ENCODE results near the gene SBK2.
"Not testable (repeated sequence)": the region's sequence is repeated elsewhere in the genome, so short reads cannot be mapped to it uniquely, and the experiment has no call there.

The SBK2 gene

GRCh38 chr19:55536951-55537740, at the start of gene SBK2:
Gene SBK2, minus strand, starts transcription at chr19:55537133. Its CDS starts 839 bp downstream, at chr19:55536294.
- no peak within 1 kb of the TSS for H3K9ac ChIP-seq
- peak within 1 kb of the TSS; percentile 18; the same call in 1 of the 2 replicates for H3K27ac ChIP-seq

GRCh38 chr19:55585658-55586339, 48.9 kb upstream of the SBK2 start:
- H4K20me1 ChIP-seq = no peaks in the 10 kb centered on the region
- H3K27me3 ChIP-seq = no peaks in the 10 kb centered on the region
- peak overlapping the region; percentile 80 for H3K9ac ChIP-seq
- no peaks in the 10 kb centered on the region for H3K9me3 ChIP-seq
- H3K4me3 ChIP-seq = peak overlapping the region; percentile 62
- peak overlapping the region; percentile 97 for H3K27ac ChIP-seq
- peak overlapping the region; percentile 93 for H3K4me2 ChIP-seq
- TF ChIP-seq Cebpa-rat (IDR thresholded peaks at IDR 0.05) = no peak
- H3K36me3 ChIP-seq = no peaks in the 10 kb centered on the region
- peaks cover 50% of the 10 kb centered on the region for H3K4me1 ChIP-seq

More at GRCh38 chr19:55536951-55537740, at the start of gene SBK2:
- Histone ChIP-seq H3K4me3 (no peak within 1 kb of the TSS), H4K20me1 (no peaks in the 10 kb centered on the region), H3K36me3 (no peaks in the 10 kb centered on the region), H3K4me1 (0 out of 2 replicates have a peak, but pooled peaks cover 7% of the 10 kb centered on the region), H3K27me3 (no peaks in the 10 kb centered on the region), H3K9me3 (no peaks in the 10 kb centered on the region), H3K4me2 (no peak within 1 kb of the TSS)
- no peak for TF ChIP-seq Cebpa-rat (IDR thresholded peaks at IDR 0.05)

GRCh38 chr19:55584871-55585270, 47.9 kb upstream of the SBK2 start:
- H3K4me1 ChIP-seq = peaks cover 50% of the 10 kb centered on the region
- H3K36me3 ChIP-seq = no peaks in the 10 kb centered on the region
- no peaks in the 10 kb centered on the region for H3K27me3 ChIP-seq
- peaks cover 2% of the 10 kb centered on the region; the same call in 1 of the 2 replicates for H4K20me1 ChIP-seq
- H3K9me3 ChIP-seq = no peaks in the 10 kb centered on the region
- no peak overlapping the region for H3K4me3 ChIP-seq
- no peak for TF ChIP-seq Cebpa-rat (IDR thresholded peaks at IDR 0.05)
- peak overlapping the region; percentile 97; the same call in 1 of the 2 replicates for H3K27ac ChIP-seq
- peak overlapping the region; percentile 80; the same call in 1 of the 2 replicates for H3K9ac ChIP-seq
- H3K4me2 ChIP-seq = peak overlapping the region; percentile 93

- peaks cover 59% of the 10 kb centered on the region for H3K4me1 ChIP-seq
Measured at GRCh38 chr19:55583897-55584296, 47.0 kb upstream of the SBK2 start.

GRCh38 chr19:55582284-55582683, 45.4 kb upstream of the SBK2 start:
- not testable (repeated sequence) for H3K9ac ChIP-seq, H3K4me2 ChIP-seq, H3K4me3 ChIP-seq, H3K27me3 ChIP-seq, H3K9me3 ChIP-seq, H3K27ac ChIP-seq
- Histone ChIP-seq H4K20me1 (peaks cover 15% of the 10 kb centered on the region), H3K4me1 (peaks cover 50% of the 10 kb centered on the region), H3K36me3 (peaks cover 22% of the 10 kb centered on the region)

More at GRCh38 chr19:55583897-55584296, 47.0 kb upstream of the SBK2 start:
- not testable (repeated sequence) for H3K9me3 ChIP-seq, H3K9ac ChIP-seq, H3K36me3 ChIP-seq, H3K27ac ChIP-seq, H3K4me3 ChIP-seq, H3K4me2 ChIP-seq, H3K27me3 ChIP-seq
- peaks cover 11% of the 10 kb centered on the region for H4K20me1 ChIP-seq

- H3K27me3 ChIP-seq = no peaks in the 10 kb centered on the region
- H3K4me1 ChIP-seq = peaks cover 46% of the 10 kb centered on the region
- no peaks in the 10 kb centered on the region for H3K9me3 ChIP-seq
- peak overlapping the region; percentile 80; the same call in 1 of the 2 replicates for H3K4me3 ChIP-seq
- no peak overlapping the region for H3K27ac ChIP-seq
- H3K9ac ChIP-seq = no peak overlapping the region
- H3K4me2 ChIP-seq = peak overlapping the region; percentile 94
- peaks cover 15% of the 10 kb centered on the region for H4K20me1 ChIP-seq
- H3K36me3 ChIP-seq = peaks cover 27% of the 10 kb centered on the region
- no peak for TF ChIP-seq Cebpa-rat (IDR thresholded peaks at IDR 0.05)
Measured at GRCh38 chr19:55581823-55582223, 44.9 kb upstream of the SBK2 start.

GRCh38 chr19:55581145-55581822, 44.4 kb upstream of the SBK2 start:
- peak overlapping the region; percentile 85 for H3K9ac ChIP-seq
- TF ChIP-seq Cebpa-rat (IDR thresholded peaks at IDR 0.05) = no peak
- peak overlapping the region; percentile 80 for H3K4me3 ChIP-seq
- H4K20me1 ChIP-seq = peaks cover 15% of the 10 kb centered on the region
- peak overlapping the region; percentile 94 for H3K4me2 ChIP-seq
- H3K36me3 ChIP-seq = peaks cover 32% of the 10 kb centered on the region
- peaks cover 41% of the 10 kb centered on the region for H3K4me1 ChIP-seq
- H3K9me3 ChIP-seq = no peaks in the 10 kb centered on the region
- H3K27ac ChIP-seq = peak overlapping the region; percentile 85
- no peaks in the 10 kb centered on the region for H3K27me3 ChIP-seq

GRCh38 chr19:55580628-55581144, 43.8 kb upstream of the SBK2 start, which contains the start of gene ZNF579:
Gene ZNF579, minus strand, starts transcription at chr19:55580848. Its CDS starts 1,209 bp downstream, at chr19:55579639.
- Histone ChIP-seq H3K4me2 (peak within 1 kb of the TSS; percentile 94), H3K36me3 (peaks cover 37% of the 10 kb centered on the region), H3K4me3 (peak within 1 kb of the TSS; percentile 80), H3K9ac (peak within 1 kb of the TSS; percentile 85), H3K9me3 (no peaks in the 10 kb centered on the region), H3K4me1 (peaks cover 35% of the 10 kb centered on the region), H4K20me1 (peaks cover 15% of the 10 kb centered on the region), H3K27me3 (no peaks in the 10 kb centered on the region), H3K27ac (peak within 1 kb of the TSS; percentile 85)
- TF ChIP-seq Cebpa-rat (IDR thresholded peaks at IDR 0.05) = no peak
